Measurements from ENCODE around the gene C12orf42. TPM values are rescaled to one million over a fixed set of nuclear protein-coding genes. Genes with fewer than 3 reads are reported as not detected.

C12orf42 gene
- 10 to 100 TPM; 28.7 to 41.4 (median 34.2) TPM for polyA plus RNA-seq (ENCODE audit: low read depth in 6 of 6)

GRCh38 chr12:103495469-103496456 is at the start of gene C12orf42:
C12orf42 (minus strand) TSS chr12:103495968; CDS start chr12:103478426, 17,542 bp downstream.
- peak within 1 kb of the TSS; percentile 83 to 93 (median 92) for H3K27ac Mint-ChIP-seq
- H3K4me3 Mint-ChIP-seq: peak within 1 kb of the TSS; percentile 82 to 95 (median 92)
- peak; percentile 91 for DNase-seq
- peaks cover 4 to 27% (median 23%) of the 10 kb centered on the region in 3 donors for H3K27me3 Mint-ChIP-seq
- H3K9me3 Mint-ChIP-seq: peaks cover 0 to 6% (median 0%) of the 10 kb centered on the region in 7 donors
- H3K4me1 Mint-ChIP-seq: peaks cover 20 to 25% (median 20%) of the 10 kb centered on the region in 3 donors
- peaks cover 0 to 13% of the 10 kb centered on the region in 2 donors for H3K36me3 Mint-ChIP-seq
- ATAC-seq (ENCODE audit: low read depth in 2 of 2): peak; percentile 93

GRCh38 chr12:103542078-103542477 is 46.3 kb upstream of the C12orf42 start:
- Mint-ChIP-seq H3K27me3 (peaks cover 5 to 26% (median 8%) of the 10 kb centered on the region in 3 donors), H3K4me3 (no peak overlapping the region), H3K9me3 (peaks cover 0 to 2% (median 0%) of the 10 kb centered on the region in 7 donors), H3K36me3 (no peaks in the 10 kb centered on the region), H3K4me1 (no peaks in the 10 kb centered on the region), H3K27ac (peak overlapping the region in 1 of 6 donors; percentile 7)
- ATAC-seq (ENCODE audit: low read depth in 2 of 2) (no peak), DNase-seq (no peak)

- Mint-ChIP-seq H3K9me3 (peaks cover 0 to 2% (median 0%) of the 10 kb centered on the region in 7 donors), H3K27me3 (peaks cover 6 to 30% (median 8%) of the 10 kb centered on the region in 3 donors), H3K36me3 (no peaks in the 10 kb centered on the region), H3K27ac (no peak overlapping the region), H3K4me1 (no peaks in the 10 kb centered on the region), H3K4me3 (no peak overlapping the region)
- DNase-seq: no peak
- ATAC-seq (ENCODE audit: low read depth in 2 of 2): no peak
Observed at GRCh38 chr12:103540319-103540718, 44.6 kb upstream of the C12orf42 start.

- no peak overlapping the region for H3K4me3 Mint-ChIP-seq
- no peak for ATAC-seq (ENCODE audit: low read depth in 2 of 2)
Observed at GRCh38 chr12:103538397-103538796, 42.6 kb upstream of the C12orf42 start.

GRCh38 chr12:103530307-103531066 is 34.7 kb upstream of the C12orf42 start:
- H3K9me3 Mint-ChIP-seq: peaks cover 0 to 3% (median 0%) of the 10 kb centered on the region in 7 donors
- no peak overlapping the region for H3K4me3 Mint-ChIP-seq
- ATAC-seq (ENCODE audit: low read depth in 2 of 2) (peak; percentile 12 to 18), DNase-seq (no peak)
- peaks cover 15 to 44% (median 21%) of the 10 kb centered on the region in 3 donors for H3K27me3 Mint-ChIP-seq
- no peaks in the 10 kb centered on the region for H3K36me3 Mint-ChIP-seq
- no peaks in the 10 kb centered on the region for H3K4me1 Mint-ChIP-seq
- H3K27ac Mint-ChIP-seq: no peak overlapping the region

More at GRCh38 chr12:103538397-103538796, 42.6 kb upstream of the C12orf42 start:
- H3K36me3 Mint-ChIP-seq: no peaks in the 10 kb centered on the region
- no peaks in the 10 kb centered on the region for H3K9me3 Mint-ChIP-seq
- no peak overlapping the region for H3K27ac Mint-ChIP-seq
- no peak for DNase-seq
- peaks cover 8 to 38% (median 11%) of the 10 kb centered on the region in 3 donors for H3K27me3 Mint-ChIP-seq
- no peaks in the 10 kb centered on the region for H3K4me1 Mint-ChIP-seq

- Mint-ChIP-seq H3K9me3 (peaks cover 0 to 3% (median 0%) of the 10 kb centered on the region in 7 donors), H3K27ac (no peak overlapping the region)
- no peak for DNase-seq
Observed at GRCh38 chr12:103529306-103529705, 33.5 kb upstream of the C12orf42 start.

GRCh38 chr12:103524238-103524875 is 28.6 kb upstream of the C12orf42 start:
- peaks cover 0 to 15% (median 5%) of the 10 kb centered on the region in 7 donors for H3K9me3 Mint-ChIP-seq
- DNase-seq (no peak), ATAC-seq (ENCODE audit: low read depth in 2 of 2) (no peak)
- peaks cover 0 to 5% (median 4%) of the 10 kb centered on the region in 3 donors for H3K4me1 Mint-ChIP-seq
- peaks cover 14 to 23% (median 22%) of the 10 kb centered on the region in 3 donors for H3K27me3 Mint-ChIP-seq
- no peak overlapping the region for H3K4me3 Mint-ChIP-seq
- H3K36me3 Mint-ChIP-seq: peaks cover 5 to 7% of the 10 kb centered on the region in 2 donors
- H3K27ac Mint-ChIP-seq: no peak overlapping the region

More at GRCh38 chr12:103529306-103529705, 33.5 kb upstream of the C12orf42 start:
- no peaks in the 10 kb centered on the region for H3K4me1 Mint-ChIP-seq
- no peaks in the 10 kb centered on the region for H3K36me3 Mint-ChIP-seq
- peaks cover 14 to 33% (median 15%) of the 10 kb centered on the region in 3 donors for H3K27me3 Mint-ChIP-seq
- ATAC-seq (ENCODE audit: low read depth in 2 of 2): no peak
- H3K4me3 Mint-ChIP-seq: no peak overlapping the region

- Mint-ChIP-seq H3K4me3 (no peak overlapping the region), H3K4me1 (peaks cover 4 to 11% (median 7%) of the 10 kb centered on the region in 3 donors), H3K9me3 (peaks cover 0 to 20% (median 8%) of the 10 kb centered on the region in 7 donors), H3K27me3 (peaks cover 10 to 20% (median 17%) of the 10 kb centered on the region in 3 donors), H3K27ac (no peak overlapping the region), H3K36me3 (peaks cover 5 to 10% of the 10 kb centered on the region in 2 donors)
- no peak for DNase-seq
- ATAC-seq (ENCODE audit: low read depth in 2 of 2): no peak
Observed at GRCh38 chr12:103523771-103524170, 28.0 kb upstream of the C12orf42 start.

- DNase-seq (no peak), ATAC-seq (ENCODE audit: low read depth in 2 of 2) (no peak)
- Mint-ChIP-seq H3K4me3 (no peak overlapping the region), H3K27me3 (peaks cover 0 to 14% (median 10%) of the 10 kb centered on the region in 3 donors), H3K27ac (no peak overlapping the region), H3K4me1 (peaks cover 8 to 17% (median 11%) of the 10 kb centered on the region in 3 donors), H3K9me3 (peaks cover 7 to 34% (median 13%) of the 10 kb centered on the region in 7 donors), H3K36me3 (peaks cover 5 to 15% of the 10 kb centered on the region in 2 donors)
Observed at GRCh38 chr12:103520686-103521215, 25.0 kb upstream of the C12orf42 start.

- Mint-ChIP-seq H3K4me3 (no peak overlapping the region), H3K4me1 (peaks cover 8 to 17% (median 11%) of the 10 kb centered on the region in 3 donors), H3K27ac (peak overlapping the region in 2 of 6 donors; percentile 51 to 74), H3K9me3 (peaks cover 7 to 39% (median 13%) of the 10 kb centered on the region in 7 donors), H3K27me3 (peaks cover 0 to 14% (median 10%) of the 10 kb centered on the region in 3 donors), H3K36me3 (peaks cover 5 to 15% of the 10 kb centered on the region in 2 donors)
- no peak for ATAC-seq (ENCODE audit: low read depth in 2 of 2)
- DNase-seq: no peak
Observed at GRCh38 chr12:103519632-103520031, 23.9 kb upstream of the C12orf42 start.

GRCh38 chr12:103518899-103519298 is 23.1 kb upstream of the C12orf42 start:
- Mint-ChIP-seq H3K27ac (peak overlapping the region; percentile 15 to 86 (median 70)), H3K36me3 (peaks cover 5 to 21% of the 10 kb centered on the region in 2 donors), H3K9me3 (peaks cover 7 to 39% (median 14%) of the 10 kb centered on the region in 7 donors), H3K4me1 (peaks cover 8 to 17% (median 11%) of the 10 kb centered on the region in 3 donors), H3K27me3 (peaks cover 0 to 19% (median 10%) of the 10 kb centered on the region in 3 donors), H3K4me3 (peak overlapping the region in 2 of 8 donors; percentile 3 to 9)
- peak; percentile 56 for DNase-seq
- peak; percentile 94 to 95 for ATAC-seq (ENCODE audit: low read depth in 2 of 2)

- Mint-ChIP-seq H3K27ac (no peak overlapping the region), H3K4me3 (no peak overlapping the region), H3K27me3 (peaks cover 0 to 18% (median 7%) of the 10 kb centered on the region in 3 donors), H3K9me3 (peaks cover 7 to 35% (median 18%) of the 10 kb centered on the region in 7 donors), H3K36me3 (peaks cover 5 to 21% of the 10 kb centered on the region in 2 donors), H3K4me1 (peaks cover 8 to 17% (median 11%) of the 10 kb centered on the region in 3 donors)
- ATAC-seq (ENCODE audit: low read depth in 2 of 2) (no peak), DNase-seq (no peak)
Observed at GRCh38 chr12:103517161-103517560, 21.4 kb upstream of the C12orf42 start.
